ENCODE results near the gene TUBB3.

Gene TUBB3

GRCh38 chr16:89972244-89973234, 49.4 kb downstream of the TUBB3 start:
- 0 out of 2 replicates have a peak, but pooled peaks cover 5% of the 10 kb centered on the region for H3K4me1 ChIP-seq (ENCODE audit: control insufficient read depth, insufficient read depth, low read length)
- H3K36me3 ChIP-seq (ENCODE audit: control insufficient read depth, insufficient read depth, low read length): peaks cover 21% of the 10 kb centered on the region
- peak overlapping the region; percentile 99 for H3K27ac ChIP-seq (ENCODE audit: low read depth, low read length)
- H3K27me3 ChIP-seq (ENCODE audit: control insufficient read depth, insufficient read depth, low read length): no peaks in the 10 kb centered on the region
- H3K9ac ChIP-seq (ENCODE audit: low read length): peak overlapping the region; percentile 98
- peak overlapping the region; percentile 90 for H3K4me3 ChIP-seq (ENCODE audit: low read depth, low read length)
- peaks cover 9% of the 10 kb centered on the region; the same call in 1 of the 2 replicates for H3K9me3 ChIP-seq (ENCODE audit: control insufficient read depth, insufficient read depth, low read depth, low read length)

- Histone ChIP-seq H3K27ac (ENCODE audit: low read depth, low read length) (no peak overlapping the region), H3K9me3 (ENCODE audit: control insufficient read depth, insufficient read depth, low read depth, low read length) (peaks cover 9% of the 10 kb centered on the region; the same call in 1 of the 2 replicates)
These were observed 50.1 kb downstream of the TUBB3 start for GRCh38 chr16:89973235-89973634.

GRCh38 chr16:89973654-89974335, 50.7 kb downstream of the TUBB3 start:
- Histone ChIP-seq H3K4me3 (ENCODE audit: low read depth, low read length) (peak overlapping the region; percentile 90), H3K36me3 (ENCODE audit: control insufficient read depth, insufficient read depth, low read length) (peaks cover 31% of the 10 kb centered on the region), H3K9me3 (ENCODE audit: control insufficient read depth, insufficient read depth, low read depth, low read length) (peaks cover 9% of the 10 kb centered on the region; the same call in 1 of the 2 replicates), H3K4me1 (ENCODE audit: control insufficient read depth, insufficient read depth, low read length) (0 out of 2 replicates have a peak, but pooled peaks cover 5% of the 10 kb centered on the region), H3K9ac (ENCODE audit: low read length) (no peak overlapping the region), H3K27ac (ENCODE audit: low read depth, low read length) (no peak overlapping the region), H3K27me3 (ENCODE audit: control insufficient read depth, insufficient read depth, low read length) (no peaks in the 10 kb centered on the region)

More at GRCh38 chr16:89973235-89973634, 50.1 kb downstream of the TUBB3 start:
- H3K4me3 ChIP-seq (ENCODE audit: low read depth, low read length): peak overlapping the region; percentile 90
- peaks cover 28% of the 10 kb centered on the region for H3K36me3 ChIP-seq (ENCODE audit: control insufficient read depth, insufficient read depth, low read length)
- 0 out of 2 replicates have a peak, but pooled peaks cover 5% of the 10 kb centered on the region for H3K4me1 ChIP-seq (ENCODE audit: control insufficient read depth, insufficient read depth, low read length)
- H3K27me3 ChIP-seq (ENCODE audit: control insufficient read depth, insufficient read depth, low read length): no peaks in the 10 kb centered on the region
- H3K9ac ChIP-seq (ENCODE audit: low read length): peak overlapping the region; percentile 98

- Histone ChIP-seq H3K27ac (ENCODE audit: low read depth, low read length) (no peak overlapping the region), H3K4me1 (ENCODE audit: control insufficient read depth, insufficient read depth, low read length) (0 out of 2 replicates have a peak, but pooled peaks cover 5% of the 10 kb centered on the region), H3K9ac (ENCODE audit: low read length) (no peak overlapping the region), H3K36me3 (ENCODE audit: control insufficient read depth, insufficient read depth, low read length) (peaks cover 36% of the 10 kb centered on the region), H3K27me3 (ENCODE audit: control insufficient read depth, insufficient read depth, low read length) (no peaks in the 10 kb centered on the region), H3K9me3 (ENCODE audit: control insufficient read depth, insufficient read depth, low read depth, low read length) (peaks cover 9% of the 10 kb centered on the region; the same call in 1 of the 2 replicates), H3K4me3 (ENCODE audit: low read depth, low read length) (no peak overlapping the region)
These were observed 51.7 kb downstream of the TUBB3 start for GRCh38 chr16:89974870-89975269.

GRCh38 chr16:89981414-89981813, 58.3 kb downstream of the TUBB3 start:
- Histone ChIP-seq H3K9me3 (ENCODE audit: control insufficient read depth, insufficient read depth, low read depth, low read length) (no peaks in the 10 kb centered on the region), H3K4me3 (ENCODE audit: low read depth, low read length) (no peak overlapping the region), H3K4me1 (ENCODE audit: control insufficient read depth, insufficient read depth, low read length) (no peaks in the 10 kb centered on the region), H3K27me3 (ENCODE audit: control insufficient read depth, insufficient read depth, low read length) (no peaks in the 10 kb centered on the region), H3K27ac (ENCODE audit: low read depth, low read length) (no peak overlapping the region), H3K9ac (ENCODE audit: low read length) (no peak overlapping the region), H3K36me3 (ENCODE audit: control insufficient read depth, insufficient read depth, low read length) (peaks cover 75% of the 10 kb centered on the region)

GRCh38 chr16:89982318-89982717, 59.2 kb downstream of the TUBB3 start:
- H3K4me1 ChIP-seq (ENCODE audit: control insufficient read depth, insufficient read depth, low read length): no peaks in the 10 kb centered on the region
- peaks cover 82% of the 10 kb centered on the region for H3K36me3 ChIP-seq (ENCODE audit: control insufficient read depth, insufficient read depth, low read length)
- no peak overlapping the region for H3K9ac ChIP-seq (ENCODE audit: low read length)
- H3K4me3 ChIP-seq (ENCODE audit: low read depth, low read length): no peak overlapping the region
- no peak overlapping the region for H3K27ac ChIP-seq (ENCODE audit: low read depth, low read length)
- H3K27me3 ChIP-seq (ENCODE audit: control insufficient read depth, insufficient read depth, low read length): no peaks in the 10 kb centered on the region
- no peaks in the 10 kb centered on the region for H3K9me3 ChIP-seq (ENCODE audit: control insufficient read depth, insufficient read depth, low read depth, low read length)

- no peak overlapping the region for H3K4me3 ChIP-seq (ENCODE audit: low read depth, low read length)
- H3K27me3 ChIP-seq (ENCODE audit: control insufficient read depth, insufficient read depth, low read length): no peaks in the 10 kb centered on the region
- H3K27ac ChIP-seq (ENCODE audit: low read depth, low read length): no peak overlapping the region
- H3K4me1 ChIP-seq (ENCODE audit: control insufficient read depth, insufficient read depth, low read length): no peaks in the 10 kb centered on the region
- no peaks in the 10 kb centered on the region for H3K9me3 ChIP-seq (ENCODE audit: control insufficient read depth, insufficient read depth, low read depth, low read length)
- H3K36me3 ChIP-seq (ENCODE audit: control insufficient read depth, insufficient read depth, low read length): peaks cover 79% of the 10 kb centered on the region
- no peak overlapping the region for H3K9ac ChIP-seq (ENCODE audit: low read length)
These were observed 60.4 kb downstream of the TUBB3 start for GRCh38 chr16:89983536-89983935.

- Histone ChIP-seq H3K36me3 (ENCODE audit: control insufficient read depth, insufficient read depth, low read length) (peaks cover 81% of the 10 kb centered on the region), H3K4me3 (ENCODE audit: low read depth, low read length) (no peak overlapping the region), H3K9ac (ENCODE audit: low read length) (no peak overlapping the region), H3K9me3 (ENCODE audit: control insufficient read depth, insufficient read depth, low read depth, low read length) (no peaks in the 10 kb centered on the region), H3K27ac (ENCODE audit: low read depth, low read length) (no peak overlapping the region), H3K27me3 (ENCODE audit: control insufficient read depth, insufficient read depth, low read length) (no peaks in the 10 kb centered on the region), H3K4me1 (ENCODE audit: control insufficient read depth, insufficient read depth, low read length) (no peaks in the 10 kb centered on the region)
These were observed 61.1 kb downstream of the TUBB3 start for GRCh38 chr16:89984216-89984615.

- Histone ChIP-seq H3K9me3 (ENCODE audit: control insufficient read depth, insufficient read depth, low read depth, low read length) (no peaks in the 10 kb centered on the region), H3K9ac (ENCODE audit: low read length) (no peak overlapping the region), H3K4me3 (ENCODE audit: low read depth, low read length) (no peak overlapping the region), H3K4me1 (ENCODE audit: control insufficient read depth, insufficient read depth, low read length) (no peaks in the 10 kb centered on the region), H3K27ac (ENCODE audit: low read depth, low read length) (no peak overlapping the region), H3K36me3 (ENCODE audit: control insufficient read depth, insufficient read depth, low read length) (peaks cover 76% of the 10 kb centered on the region), H3K27me3 (ENCODE audit: control insufficient read depth, insufficient read depth, low read length) (no peaks in the 10 kb centered on the region)
These were observed 62.1 kb downstream of the TUBB3 start for GRCh38 chr16:89985219-89985618.

Data from HUES6 (cell line).